ENCODE results near the gene SLC25A42.

DNA sequence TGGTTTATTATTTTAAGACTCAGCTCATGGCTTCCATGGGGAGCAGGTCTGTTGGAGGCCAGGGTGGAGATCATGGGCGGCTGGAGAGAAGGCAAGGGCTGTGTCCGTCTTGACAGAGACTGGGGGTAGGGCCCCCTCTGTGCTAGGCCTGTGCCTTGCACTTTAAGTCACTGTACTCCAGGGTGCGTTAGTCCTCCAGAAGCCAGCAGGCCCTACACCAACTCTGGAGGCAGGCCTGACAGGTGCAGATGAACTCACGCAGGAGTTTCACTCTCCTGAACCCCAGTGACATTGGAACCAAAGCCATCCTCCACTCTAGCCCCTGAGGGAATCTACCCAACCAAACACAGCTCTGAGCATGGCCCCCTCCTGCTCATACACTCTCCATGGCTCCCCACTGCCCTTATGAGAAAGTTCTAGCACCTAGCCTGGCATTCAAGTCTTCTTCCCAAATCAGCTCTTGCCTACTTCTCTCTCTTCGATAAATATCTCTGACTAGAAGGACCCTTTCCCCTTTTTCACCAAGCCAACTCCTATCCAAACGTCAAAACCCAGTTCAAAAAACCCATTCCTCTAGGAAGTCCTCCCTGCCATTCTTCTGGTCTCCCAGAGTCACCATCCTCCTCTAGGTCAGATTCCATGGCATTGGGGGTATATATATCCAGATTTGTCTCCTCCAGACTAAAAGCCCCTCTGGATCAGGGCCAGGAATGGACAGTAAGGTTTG is 91.1 kb downstream of the SLC25A42 start:
- TF ChIP-seq POLR2A (IDR thresholded peaks at IDR 0.05): no peak
- TF ChIP-seq, protein P1, sequence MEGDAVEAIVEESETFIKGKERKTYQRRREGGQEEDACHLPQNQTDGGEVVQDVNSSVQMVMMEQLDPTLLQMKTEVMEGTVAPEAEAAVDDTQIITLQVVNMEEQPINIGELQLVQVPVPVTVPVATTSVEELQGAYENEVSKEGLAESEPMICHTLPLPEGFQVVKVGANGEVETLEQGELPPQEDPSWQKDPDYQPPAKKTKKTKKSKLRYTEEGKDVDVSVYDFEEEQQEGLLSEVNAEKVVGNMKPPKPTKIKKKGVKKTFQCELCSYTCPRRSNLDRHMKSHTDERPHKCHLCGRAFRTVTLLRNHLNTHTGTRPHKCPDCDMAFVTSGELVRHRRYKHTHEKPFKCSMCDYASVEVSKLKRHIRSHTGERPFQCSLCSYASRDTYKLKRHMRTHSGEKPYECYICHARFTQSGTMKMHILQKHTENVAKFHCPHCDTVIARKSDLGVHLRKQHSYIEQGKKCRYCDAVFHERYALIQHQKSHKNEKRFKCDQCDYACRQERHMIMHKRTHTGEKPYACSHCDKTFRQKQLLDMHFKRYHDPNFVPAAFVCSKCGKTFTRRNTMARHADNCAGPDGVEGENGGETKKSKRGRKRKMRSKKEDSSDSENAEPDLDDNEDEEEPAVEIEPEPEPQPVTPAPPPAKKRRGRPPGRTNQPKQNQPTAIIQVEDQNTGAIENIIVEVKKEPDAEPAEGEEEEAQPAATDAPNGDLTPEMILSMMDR (IDR thresholded peaks at IDR 0.05): no peak

Data from uterus (tissue), 2 donors.